Measurements from ENCODE around the gene UCMA.

UCMA gene

GRCh38 chr10:13231808-13232207, 2.4 kb downstream of the UCMA start:
- no peak for DNase-seq (ENCODE audit: low spot score)

- no peak for DNase-seq (ENCODE audit: low spot score)
Observed at GRCh38 chr10:13231190-13231589, 3.0 kb downstream of the UCMA start.

- DNase-seq (ENCODE audit: low spot score): no peak
Observed at GRCh38 chr10:13227031-13227430, 7.1 kb downstream of the UCMA start.

GRCh38 chr10:13225601-13226000, 8.6 kb downstream of the UCMA start:
- no peak for DNase-seq (ENCODE audit: low spot score)

- DNase-seq (ENCODE audit: low spot score): no peak
Observed at GRCh38 chr10:13224210-13224995, 9.8 kb downstream of the UCMA start.

GRCh38 chr10:13223241-13223640, 10.9 kb downstream of the UCMA start:
- no peak for DNase-seq (ENCODE audit: low spot score)

- no peak for DNase-seq (ENCODE audit: low spot score)
Observed at GRCh38 chr10:13222566-13222965, 11.6 kb downstream of the UCMA start.

- no peak for DNase-seq (ENCODE audit: low spot score)
Observed at GRCh38 chr10:13222151-13222550, 12.0 kb downstream of the UCMA start.

GRCh38 chr10:13221572-13221971, 12.6 kb downstream of the UCMA start:
- DNase-seq (ENCODE audit: low spot score): no peak

GRCh38 chr10:13219685-13220670, 14.2 kb downstream of the UCMA start:
- no peak for DNase-seq (ENCODE audit: low spot score)

- no peak for DNase-seq (ENCODE audit: low spot score)
Observed at GRCh38 chr10:13218878-13219277, 15.3 kb downstream of the UCMA start.

GRCh38 chr10:13213163-13213562, 21.0 kb downstream of the UCMA start:
- DNase-seq (ENCODE audit: low spot score): no peak

- DNase-seq (ENCODE audit: low spot score): peak; percentile 20
Observed at GRCh38 chr10:13206546-13207443, 27.4 kb downstream of the UCMA start.

GRCh38 chr10:13206091-13206490, 28.1 kb downstream of the UCMA start:
- peak; percentile 31 for DNase-seq (ENCODE audit: low spot score)

- DNase-seq (ENCODE audit: low spot score): no peak
Observed at GRCh38 chr10:13201132-13201531, 33.0 kb downstream of the UCMA start.

GRCh38 chr10:13195016-13195415, 39.2 kb downstream of the UCMA start:
- no peak for DNase-seq (ENCODE audit: low spot score)

- no peak for DNase-seq (ENCODE audit: low spot score)
Observed at GRCh38 chr10:13193637-13194036, 40.5 kb downstream of the UCMA start.

- DNase-seq (ENCODE audit: low spot score): no peak
Observed at GRCh38 chr10:13191362-13191761, 42.8 kb downstream of the UCMA start.

- DNase-seq (ENCODE audit: low spot score): no peak
Observed at GRCh38 chr10:13190816-13191215, 43.4 kb downstream of the UCMA start.

GRCh38 chr10:13189961-13190360, 44.2 kb downstream of the UCMA start:
- no peak for DNase-seq (ENCODE audit: low spot score)

- DNase-seq (ENCODE audit: low spot score): no peak
Observed at GRCh38 chr10:13188593-13188992, 45.6 kb downstream of the UCMA start.

GRCh38 chr10:13187135-13187534, 47.0 kb downstream of the UCMA start:
- DNase-seq (ENCODE audit: low spot score): no peak
